C4-2B (cell line): Measurements from ENCODE around the gene NPSR1.

Source experiments
- ZFX ChIP-seq: fragments of 450-650 bp; IDR thresholded peaks from 2 replicates; pipeline ENCODE4 v1.6.1; 2017
- TF ChIP-seq, protein P1 (sequence below): fragments of 450-650 bp; conservative IDR thresholded peaks from 2 replicates; pipeline ENCODE4 v1.5.1; 2017; ENCODE audit warnings: mild to moderate bottlenecking

DNA sequence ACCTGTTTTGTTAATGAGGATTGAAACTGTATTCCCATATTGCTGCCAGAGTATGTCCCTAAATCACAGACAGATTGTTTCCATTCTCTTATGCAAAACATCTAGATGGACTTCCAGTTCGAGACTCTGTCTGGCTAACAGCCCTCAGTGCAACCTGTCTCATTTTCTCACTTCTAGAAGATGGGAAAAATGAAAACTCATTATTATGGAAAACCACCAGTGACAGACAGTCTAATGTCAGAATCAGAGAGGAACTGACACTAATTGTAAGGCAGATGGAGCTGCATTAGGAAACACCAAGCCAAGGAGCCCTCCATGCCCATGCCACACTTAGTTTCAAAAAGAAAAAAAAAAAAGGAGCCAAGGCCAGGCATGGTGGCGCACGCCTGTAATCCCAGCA is 61.6 kb downstream of the NPSR1 start:
- TF ChIP-seq, protein P1, sequence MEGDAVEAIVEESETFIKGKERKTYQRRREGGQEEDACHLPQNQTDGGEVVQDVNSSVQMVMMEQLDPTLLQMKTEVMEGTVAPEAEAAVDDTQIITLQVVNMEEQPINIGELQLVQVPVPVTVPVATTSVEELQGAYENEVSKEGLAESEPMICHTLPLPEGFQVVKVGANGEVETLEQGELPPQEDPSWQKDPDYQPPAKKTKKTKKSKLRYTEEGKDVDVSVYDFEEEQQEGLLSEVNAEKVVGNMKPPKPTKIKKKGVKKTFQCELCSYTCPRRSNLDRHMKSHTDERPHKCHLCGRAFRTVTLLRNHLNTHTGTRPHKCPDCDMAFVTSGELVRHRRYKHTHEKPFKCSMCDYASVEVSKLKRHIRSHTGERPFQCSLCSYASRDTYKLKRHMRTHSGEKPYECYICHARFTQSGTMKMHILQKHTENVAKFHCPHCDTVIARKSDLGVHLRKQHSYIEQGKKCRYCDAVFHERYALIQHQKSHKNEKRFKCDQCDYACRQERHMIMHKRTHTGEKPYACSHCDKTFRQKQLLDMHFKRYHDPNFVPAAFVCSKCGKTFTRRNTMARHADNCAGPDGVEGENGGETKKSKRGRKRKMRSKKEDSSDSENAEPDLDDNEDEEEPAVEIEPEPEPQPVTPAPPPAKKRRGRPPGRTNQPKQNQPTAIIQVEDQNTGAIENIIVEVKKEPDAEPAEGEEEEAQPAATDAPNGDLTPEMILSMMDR: no peak
- TF ChIP-seq ZFX: no peak
